ENCODE data around the gene EIF4H.

The EIF4H gene

DNA sequence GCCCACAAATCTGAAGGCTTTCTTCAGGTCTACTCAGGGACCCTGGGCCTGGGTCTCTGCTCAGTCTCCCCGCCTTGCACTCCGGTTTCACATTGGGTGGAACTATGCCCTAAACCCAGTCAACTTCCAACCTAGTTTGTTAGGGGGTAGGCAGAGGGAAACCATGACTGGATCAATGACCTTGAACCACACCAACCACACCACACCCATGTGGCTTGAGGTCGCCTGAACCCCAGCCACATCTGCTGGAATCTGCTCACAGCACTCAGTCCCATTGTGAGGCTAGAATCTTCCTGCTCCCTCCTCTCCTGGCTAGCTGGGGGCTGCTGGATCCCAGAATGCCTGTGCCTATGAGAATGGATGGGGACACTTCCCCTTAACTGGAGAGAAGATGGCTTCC is 62.1 kb downstream of the EIF4H start:
- no peaks in the 10 kb centered on the region for H4K20me1 ChIP-seq (ENCODE audit: insufficient read depth, low read length)
- no peaks in the 10 kb centered on the region for H3K79me2 ChIP-seq (ENCODE audit: insufficient read depth, low read length)
- H3K9me3 ChIP-seq (ENCODE audit: low read length) = no peaks in the 10 kb centered on the region
- TF ChIP-seq EZH2 (IDR thresholded peaks at IDR 0.05; ENCODE audit: borderline replicate concordance, low read length) = no peak
- TF ChIP-seq, protein P1, sequence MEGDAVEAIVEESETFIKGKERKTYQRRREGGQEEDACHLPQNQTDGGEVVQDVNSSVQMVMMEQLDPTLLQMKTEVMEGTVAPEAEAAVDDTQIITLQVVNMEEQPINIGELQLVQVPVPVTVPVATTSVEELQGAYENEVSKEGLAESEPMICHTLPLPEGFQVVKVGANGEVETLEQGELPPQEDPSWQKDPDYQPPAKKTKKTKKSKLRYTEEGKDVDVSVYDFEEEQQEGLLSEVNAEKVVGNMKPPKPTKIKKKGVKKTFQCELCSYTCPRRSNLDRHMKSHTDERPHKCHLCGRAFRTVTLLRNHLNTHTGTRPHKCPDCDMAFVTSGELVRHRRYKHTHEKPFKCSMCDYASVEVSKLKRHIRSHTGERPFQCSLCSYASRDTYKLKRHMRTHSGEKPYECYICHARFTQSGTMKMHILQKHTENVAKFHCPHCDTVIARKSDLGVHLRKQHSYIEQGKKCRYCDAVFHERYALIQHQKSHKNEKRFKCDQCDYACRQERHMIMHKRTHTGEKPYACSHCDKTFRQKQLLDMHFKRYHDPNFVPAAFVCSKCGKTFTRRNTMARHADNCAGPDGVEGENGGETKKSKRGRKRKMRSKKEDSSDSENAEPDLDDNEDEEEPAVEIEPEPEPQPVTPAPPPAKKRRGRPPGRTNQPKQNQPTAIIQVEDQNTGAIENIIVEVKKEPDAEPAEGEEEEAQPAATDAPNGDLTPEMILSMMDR (IDR thresholded peaks at IDR 0.05; ENCODE audit: low read length) = no peak
- H3K4me3 ChIP-seq (ENCODE audit: low read depth, low read length, poor library complexity, severe bottlenecking) = no peak overlapping the region
- no peaks in the 10 kb centered on the region for H3K9me2 ChIP-seq (ENCODE audit: low read depth, low read length)
- no peak overlapping the region for H3K27ac ChIP-seq (ENCODE audit: low read depth, low read length, poor library complexity, severe bottlenecking)
- peaks cover 97% of the 10 kb centered on the region for H3K36me3 ChIP-seq (ENCODE audit: insufficient read depth, low read length)
- no peak overlapping the region for H3K9ac ChIP-seq (ENCODE audit: low read length)
- peaks cover 3% of the 10 kb centered on the region; the same call in 1 of the 2 replicates for H3F3A ChIP-seq (ENCODE audit: insufficient read depth, low read length)
- H3K4me1 ChIP-seq (ENCODE audit: insufficient read depth, low read length, severe bottlenecking) = peaks cover 3% of the 10 kb centered on the region
- H3K4me2 ChIP-seq (ENCODE audit: low read length) = no peak overlapping the region
- no peak overlapping the region for H2AFZ ChIP-seq (ENCODE audit: low read length)
- no peaks in the 10 kb centered on the region for H3K27me3 ChIP-seq (ENCODE audit: insufficient read depth, low read length)

DNA sequence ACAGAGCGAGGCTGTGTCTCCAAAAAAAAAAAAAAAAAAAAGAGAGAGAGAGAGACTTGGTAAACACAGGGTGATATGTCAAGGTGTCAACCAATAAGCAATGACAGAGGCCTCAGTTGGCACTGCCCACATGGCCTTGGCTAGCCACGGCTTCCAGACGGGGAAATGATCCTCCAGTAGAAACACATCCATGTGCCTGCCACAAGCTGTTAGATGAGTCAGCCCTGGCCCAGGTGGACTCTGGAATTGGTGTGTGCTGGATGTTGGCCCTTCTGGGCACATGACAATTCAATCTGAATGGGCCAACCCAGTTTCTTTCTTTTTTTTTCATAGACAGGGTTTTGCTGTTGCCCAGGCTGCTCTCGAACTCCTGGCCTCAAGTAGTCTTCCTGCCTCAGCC is 66.3 kb downstream of the EIF4H start:
- Histone ChIP-seq H2AFZ (ENCODE audit: low read length) (no peak overlapping the region), H3F3A (ENCODE audit: insufficient read depth, low read length) (no peaks in the 10 kb centered on the region), H3K36me3 (ENCODE audit: insufficient read depth, low read length) (peaks cover 95% of the 10 kb centered on the region), H3K9ac (ENCODE audit: low read length) (no peak overlapping the region), H3K4me2 (ENCODE audit: low read length) (no peak overlapping the region), H3K79me2 (ENCODE audit: insufficient read depth, low read length) (no peaks in the 10 kb centered on the region), H3K27ac (ENCODE audit: low read depth, low read length, poor library complexity, severe bottlenecking) (no peak overlapping the region), H3K9me3 (ENCODE audit: low read length) (no peaks in the 10 kb centered on the region), H3K9me2 (ENCODE audit: low read depth, low read length) (no peaks in the 10 kb centered on the region), H3K4me3 (ENCODE audit: low read depth, low read length, poor library complexity, severe bottlenecking) (no peak overlapping the region), H3K27me3 (ENCODE audit: insufficient read depth, low read length) (no peaks in the 10 kb centered on the region), H4K20me1 (ENCODE audit: insufficient read depth, low read length) (no peaks in the 10 kb centered on the region), H3K4me1 (ENCODE audit: insufficient read depth, low read length, severe bottlenecking) (no peaks in the 10 kb centered on the region)
- no peak for TF ChIP-seq EZH2 (IDR thresholded peaks at IDR 0.05; ENCODE audit: borderline replicate concordance, low read length)
- TF ChIP-seq, protein P1 (IDR thresholded peaks at IDR 0.05; ENCODE audit: low read length) = no peak

DNA sequence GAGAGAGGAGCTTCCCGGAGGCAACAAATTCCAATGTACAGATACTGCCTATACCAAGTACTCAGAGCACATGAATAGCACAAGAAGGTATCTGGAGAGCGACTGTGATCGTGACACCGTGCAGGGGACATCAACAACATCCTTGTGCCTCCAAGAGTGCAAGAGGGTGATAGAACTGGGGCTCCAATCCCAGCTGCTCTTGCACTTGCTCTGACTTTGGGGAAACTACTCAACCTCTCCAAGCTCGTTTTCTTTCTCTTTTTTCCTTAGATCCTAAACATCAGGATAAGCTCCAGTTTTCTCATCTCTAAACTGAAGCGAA is 67.9 kb downstream of the EIF4H start:
- Histone ChIP-seq H3K4me1 (ENCODE audit: insufficient read depth, low read length, severe bottlenecking) (no peaks in the 10 kb centered on the region), H3K27me3 (ENCODE audit: insufficient read depth, low read length) (no peaks in the 10 kb centered on the region)

More for the DNA sequence above, 67.9 kb downstream of the EIF4H start:
- Histone ChIP-seq H3K27ac (ENCODE audit: low read depth, low read length, poor library complexity, severe bottlenecking) (no peak overlapping the region), H3K9me2 (ENCODE audit: low read depth, low read length) (no peaks in the 10 kb centered on the region), H3K4me2 (ENCODE audit: low read length) (no peak overlapping the region), H3K9ac (ENCODE audit: low read length) (no peak overlapping the region; the same call in 1 of the 2 replicates), H4K20me1 (ENCODE audit: insufficient read depth, low read length) (no peaks in the 10 kb centered on the region), H3K4me3 (ENCODE audit: low read depth, low read length, poor library complexity, severe bottlenecking) (no peak overlapping the region), H3K79me2 (ENCODE audit: insufficient read depth, low read length) (no peaks in the 10 kb centered on the region), H2AFZ (ENCODE audit: low read length) (no peak overlapping the region), H3K36me3 (ENCODE audit: insufficient read depth, low read length) (peaks cover 90% of the 10 kb centered on the region), H3K9me3 (ENCODE audit: low read length) (no peaks in the 10 kb centered on the region), H3F3A (ENCODE audit: insufficient read depth, low read length) (no peaks in the 10 kb centered on the region)
- TF ChIP-seq, protein P1 (IDR thresholded peaks at IDR 0.05; ENCODE audit: low read length) = no peak
- TF ChIP-seq EZH2 (IDR thresholded peaks at IDR 0.05; ENCODE audit: borderline replicate concordance, low read length) = no peak

Data from OCI-LY1 (cell line).